Esophagus muscularis mucosa (tissue), 3 donors: Measurements from ENCODE around the gene RUVBL2.
"Not testable (repeated sequence)": the region's sequence is repeated elsewhere in the genome, so short reads cannot be mapped to it uniquely, and the experiment has no call there.

Experiments used
- POLR2A ChIP-seq: fragments of 450-650 bp; IDR thresholded peaks from one replicate; pipeline ENCODE4 v1.6.1; 2017; ENCODE audit warnings: antibody characterized with exemption, moderate library complexity, mild to moderate bottlenecking, low read depth
- POLR2AphosphoS5 ChIP-seq, 2 donors: sonication (generic); formaldehyde crosslinking; IDR thresholded peaks; one replicate each; pipeline ENCODE4 v1.6.1; 2017; ENCODE audit warnings: antibody characterized with exemption in 2 of 2
- TF ChIP-seq, protein P1 (sequence below), 3 experiments: fragments of 200-600 bp in 2 of 3; fragments of 450-650 bp in 1 of 3; sonication (generic) in 2 of 3; IDR thresholded peaks; one replicate each; pipeline ENCODE4 v1.5.1; 2017 to 2019; ENCODE audit warnings: antibody characterized with exemption in 3 of 3, mild to moderate bottlenecking in 2 of 3, moderate library complexity in 1 of 3

DNA sequence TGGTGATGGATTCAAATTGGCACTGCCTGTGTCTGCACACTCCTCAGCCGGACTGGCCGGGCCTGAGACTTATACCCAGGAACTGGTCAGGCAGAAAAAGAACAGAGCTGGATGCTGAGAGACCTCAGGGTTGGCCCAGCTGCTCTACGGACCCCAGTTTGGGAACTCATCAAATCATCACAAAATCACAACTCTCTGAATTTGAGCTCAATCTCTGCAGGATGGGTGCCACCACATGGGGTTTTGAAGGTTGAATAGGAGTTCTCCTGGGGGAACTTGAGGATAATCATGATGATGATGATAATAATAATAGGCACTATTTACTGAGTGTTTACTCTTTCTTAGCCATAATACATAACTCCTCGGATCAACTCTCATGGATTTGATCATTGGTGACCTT, 49.0 kb downstream of the RUVBL2 start:
- not testable (repeated sequence) for TF ChIP-seq POLR2A; POLR2AphosphoS5 (IDR thresholded peaks at IDR 0.05)
- TF ChIP-seq, protein P1, sequence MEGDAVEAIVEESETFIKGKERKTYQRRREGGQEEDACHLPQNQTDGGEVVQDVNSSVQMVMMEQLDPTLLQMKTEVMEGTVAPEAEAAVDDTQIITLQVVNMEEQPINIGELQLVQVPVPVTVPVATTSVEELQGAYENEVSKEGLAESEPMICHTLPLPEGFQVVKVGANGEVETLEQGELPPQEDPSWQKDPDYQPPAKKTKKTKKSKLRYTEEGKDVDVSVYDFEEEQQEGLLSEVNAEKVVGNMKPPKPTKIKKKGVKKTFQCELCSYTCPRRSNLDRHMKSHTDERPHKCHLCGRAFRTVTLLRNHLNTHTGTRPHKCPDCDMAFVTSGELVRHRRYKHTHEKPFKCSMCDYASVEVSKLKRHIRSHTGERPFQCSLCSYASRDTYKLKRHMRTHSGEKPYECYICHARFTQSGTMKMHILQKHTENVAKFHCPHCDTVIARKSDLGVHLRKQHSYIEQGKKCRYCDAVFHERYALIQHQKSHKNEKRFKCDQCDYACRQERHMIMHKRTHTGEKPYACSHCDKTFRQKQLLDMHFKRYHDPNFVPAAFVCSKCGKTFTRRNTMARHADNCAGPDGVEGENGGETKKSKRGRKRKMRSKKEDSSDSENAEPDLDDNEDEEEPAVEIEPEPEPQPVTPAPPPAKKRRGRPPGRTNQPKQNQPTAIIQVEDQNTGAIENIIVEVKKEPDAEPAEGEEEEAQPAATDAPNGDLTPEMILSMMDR (IDR thresholded peaks at IDR 0.05) = not testable (repeated sequence)
